K562 (cell line): Measurements from ENCODE around the gene ZC3H11A. TPM values are rescaled to one million over a fixed set of nuclear protein-coding genes. Genes with fewer than 3 reads are reported as not detected.

Experiments
- ARID2 ChIP-seq: fragments of 450-650 bp; IDR thresholded peaks from 2 replicates; pipeline ENCODE4 v1.6.1; 2017; ENCODE audit warnings: antibody characterized with exemption, mild to moderate bottlenecking
- ASH1L ChIP-seq: fragments of 450-650 bp; IDR thresholded peaks from 2 replicates; pipeline ENCODE4 v1.6.1; 2018; ENCODE audit warnings: borderline replicate concordance, mild to moderate bottlenecking, low read depth; ENCODE audit not compliant: partially characterized antibody
- BACH1 ChIP-seq: fragments of 200-800 bp; sonication (Bioruptor generic); IDR thresholded peaks from 2 replicates; pipeline ENCODE4 v1.6.1; 2016; ENCODE audit warnings: missing genetic modification characterization, missing compliant biosample characterization
- BRD4 ChIP-seq: fragments of 200-600 bp; sonication (generic); IDR thresholded peaks from 2 replicates; pipeline ENCODE4 v1.6.1; 2017; ENCODE audit warnings: inconsistent platforms
- DIDO1 ChIP-seq: fragments of 450-650 bp; IDR thresholded peaks from 2 replicates; pipeline ENCODE4 v1.6.1; 2016; ENCODE audit warnings: low read depth, missing biosample characterization, missing genetic modification characterization
- ETV5 ChIP-seq: sonication (generic); formaldehyde crosslinking; IDR thresholded peaks from 2 replicates; pipeline ENCODE4 v1.4.0; 2020; ENCODE audit warnings: low read depth, mild to moderate bottlenecking, missing genetic modification reagents
- GABPA ChIP-seq: fragments of 200-800 bp; sonication (Bioruptor generic); conservative IDR thresholded peaks from 2 replicates; pipeline ENCODE4 v1.6.1; 2016; ENCODE audit warnings: low read depth, missing genetic modification characterization, missing compliant biosample characterization
- HDAC1 ChIP-seq, 2 experiments: fragments of 450-650 bp; IDR thresholded peaks; 2 replicates each; pipeline ENCODE4 v1.6.1; 2016 to 2017; ENCODE audit warnings: inconsistent platforms in 1 of 2, mild to moderate bottlenecking in 1 of 2, moderate library complexity in 1 of 2
- NFRKB ChIP-seq: fragments of 450-650 bp; IDR thresholded peaks from 2 replicates; pipeline ENCODE4 v1.6.1; 2016; ENCODE audit warnings: low read depth
- PURB ChIP-seq: sonication (generic); formaldehyde crosslinking; IDR thresholded peaks from 2 replicates; pipeline ENCODE4 v1.9.0; 2021; ENCODE audit warnings: low read depth, mild to moderate bottlenecking, missing genetic modification reagents
- RNF2 ChIP-seq: sonication (generic); IDR thresholded peaks from 2 replicates; pipeline ENCODE4 v1.6.1; 2016
- TAL1 ChIP-seq: fragments of 450-650 bp; IDR thresholded peaks from 2 replicates; pipeline ENCODE4 v1.6.1; 2016; ENCODE audit warnings: mild to moderate bottlenecking
- TRIM24 ChIP-seq, 2 experiments: fragments of 450-650 bp; IDR thresholded peaks; 2 replicates each; pipeline ENCODE4 v1.6.1; 2016
- XRCC5 ChIP-seq: fragments of 200-400 bp; formaldehyde crosslinking; IDR thresholded peaks from 2 replicates; pipeline ENCODE4 v1.6.1; 2017; ENCODE audit warnings: low read depth, mild to moderate bottlenecking, low read length
- ZBTB5 ChIP-seq: fragments of 450-650 bp; IDR thresholded peaks from 2 replicates; pipeline ENCODE4 v1.6.1; 2017; ENCODE audit warnings: antibody characterized with exemption
- ZNF124 ChIP-seq: sonication (generic); formaldehyde crosslinking; IDR thresholded peaks from 2 replicates; pipeline ENCODE4 v1.8.1; 2022; ENCODE audit warnings: missing genetic modification reagents
- ZNF239 ChIP-seq: fragments of 250-450 bp; sonication (Bioruptor Pico); IDR thresholded peaks from 2 replicates; pipeline ENCODE4 v1.4.0; 2020; ENCODE audit warnings: mild to moderate bottlenecking
- polyA plus RNA-seq, 8 experiments: library from polyadenylated mRNA; depleted of rRNA in 4 of 8; stranded (reverse) in 5 of 8; unstranded in 3 of 8; fragments of >200 nt; fragmentation: Nextera tagmentation in 2 of 8; fragmentation: Illumina TruSeq in 1 of 8; extraction: Ambion mirVana in 2 of 8; extraction: Trizol in 1 of 8; gene quantifications; 2 replicates each; pipeline versions ENCODE4 v1.2.1 to v1.2.3, GENCODE V29; 2011 to 2014; ENCODE audit warnings: inconsistent platforms in 1 of 8, missing spikeins in 1 of 8
- total RNA-seq, 7 experiments: library from RNA; depleted of rRNA in 6 of 7; stranded (reverse); fragments of >200 nt in 6 of 7; fragmentation: Illumina TruSeq in 2 of 7; extraction: Trizol in 2 of 7; gene quantifications; 2 replicates each; pipeline versions ENCODE4 v1.2.1 to v1.2.3, GENCODE V29; 2011 to 2021; ENCODE audit warnings: low replicate concordance in 1 of 7
- TF ChIP-seq, protein P1 (sequence below), 2 experiments: IDR thresholded peaks; 2 replicates each; pipeline ENCODE4 v1.6.1; 2012; ENCODE audit warnings: improper control_type of control experiment in 2 of 2, low read depth in 2 of 2, low read length in 2 of 2, borderline replicate concordance in 1 of 2
- TF ChIP-seq, protein P2 (sequence below): fragments of 450-650 bp; IDR thresholded peaks from 2 replicates; pipeline ENCODE4 v1.6.1; 2018; ENCODE audit not compliant: partially characterized antibody
- TF ChIP-seq, protein P3 (sequence below): fragments of 250-450 bp; sonication (Bioruptor Pico); IDR thresholded peaks from 2 replicates; pipeline ENCODE4 v1.9.0; 2021; ENCODE audit warnings: mild to moderate bottlenecking, inconsistent platforms

Gene ZC3H11A
- total and polyA plus RNA-seq, 9 of the 15 experiments (the other 6 are each of a cell fraction or from before 2014, with no cell fraction given): 34.2 to 137 (median 102) TPM

DNA sequence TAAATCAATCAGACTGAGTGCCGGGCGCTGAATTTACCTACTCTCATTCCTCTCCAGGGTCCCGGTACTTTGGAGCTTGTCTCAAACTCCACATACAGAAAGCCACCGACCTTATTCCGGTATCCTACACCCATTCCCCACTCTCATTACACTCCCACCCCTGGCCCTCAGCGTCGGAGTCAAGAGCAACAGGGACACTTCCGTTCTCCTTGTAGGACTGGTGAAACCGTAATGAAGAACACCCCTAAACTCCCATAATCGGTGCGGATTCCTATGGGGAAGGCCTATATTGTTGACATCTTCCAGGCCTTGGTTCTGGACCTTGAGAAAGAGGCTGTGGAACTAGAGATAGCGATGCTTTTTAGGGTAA is 798 bp downstream of the ZC3H11A start (continued):
- TF ChIP-seq XRCC5 (no peak), NFRKB (peak; percentile 21), ASH1L (peak; percentile 23), DIDO1 (tag) (peak; percentile 67), ZNF239 (CRISPR knock-in tag) (no peak), GABPA (tag) (peak; percentile 69), TAL1 (no peak), BRD4 (0 out of 2 replicates have a peak, but pooled peaks have one; percentile 34), ETV5 (peak; percentile 8; the same call in 1 of the 2 replicates), PURB (no peak), HDAC1 (IDR thresholded peaks at IDR 0.05) (peak in 1 of 2 experiments; percentile 40; a peak in 1 of 4 replicates), TRIM24 (IDR thresholded peaks at IDR 0.05) (peak; percentile 3 to 37; a peak in 3 of 4 replicates), ARID2 (0 out of 2 replicates have a peak, but pooled peaks have one; percentile 42), RNF2 (no peak), BACH1 (peak; percentile 3; the same call in 1 of the 2 replicates), ZBTB5 (no peak), ZNF124 (CRISPR knock-in tag) (no peak)
- TF ChIP-seq, protein P1, sequence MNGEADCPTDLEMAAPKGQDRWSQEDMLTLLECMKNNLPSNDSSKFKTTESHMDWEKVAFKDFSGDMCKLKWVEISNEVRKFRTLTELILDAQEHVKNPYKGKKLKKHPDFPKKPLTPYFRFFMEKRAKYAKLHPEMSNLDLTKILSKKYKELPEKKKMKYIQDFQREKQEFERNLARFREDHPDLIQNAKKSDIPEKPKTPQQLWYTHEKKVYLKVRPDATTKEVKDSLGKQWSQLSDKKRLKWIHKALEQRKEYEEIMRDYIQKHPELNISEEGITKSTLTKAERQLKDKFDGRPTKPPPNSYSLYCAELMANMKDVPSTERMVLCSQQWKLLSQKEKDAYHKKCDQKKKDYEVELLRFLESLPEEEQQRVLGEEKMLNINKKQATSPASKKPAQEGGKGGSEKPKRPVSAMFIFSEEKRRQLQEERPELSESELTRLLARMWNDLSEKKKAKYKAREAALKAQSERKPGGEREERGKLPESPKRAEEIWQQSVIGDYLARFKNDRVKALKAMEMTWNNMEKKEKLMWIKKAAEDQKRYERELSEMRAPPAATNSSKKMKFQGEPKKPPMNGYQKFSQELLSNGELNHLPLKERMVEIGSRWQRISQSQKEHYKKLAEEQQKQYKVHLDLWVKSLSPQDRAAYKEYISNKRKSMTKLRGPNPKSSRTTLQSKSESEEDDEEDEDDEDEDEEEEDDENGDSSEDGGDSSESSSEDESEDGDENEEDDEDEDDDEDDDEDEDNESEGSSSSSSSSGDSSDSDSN (IDR thresholded peaks at IDR 0.05; ENCODE audit: borderline replicate concordance in 1 of 2, low read depth in 2 of 2, low read length in 2 of 2): 0 out of 4 replicates have a peak, but pooled peaks of 1 of the 2 experiments have one; percentile 16
- TF ChIP-seq, protein P2, sequence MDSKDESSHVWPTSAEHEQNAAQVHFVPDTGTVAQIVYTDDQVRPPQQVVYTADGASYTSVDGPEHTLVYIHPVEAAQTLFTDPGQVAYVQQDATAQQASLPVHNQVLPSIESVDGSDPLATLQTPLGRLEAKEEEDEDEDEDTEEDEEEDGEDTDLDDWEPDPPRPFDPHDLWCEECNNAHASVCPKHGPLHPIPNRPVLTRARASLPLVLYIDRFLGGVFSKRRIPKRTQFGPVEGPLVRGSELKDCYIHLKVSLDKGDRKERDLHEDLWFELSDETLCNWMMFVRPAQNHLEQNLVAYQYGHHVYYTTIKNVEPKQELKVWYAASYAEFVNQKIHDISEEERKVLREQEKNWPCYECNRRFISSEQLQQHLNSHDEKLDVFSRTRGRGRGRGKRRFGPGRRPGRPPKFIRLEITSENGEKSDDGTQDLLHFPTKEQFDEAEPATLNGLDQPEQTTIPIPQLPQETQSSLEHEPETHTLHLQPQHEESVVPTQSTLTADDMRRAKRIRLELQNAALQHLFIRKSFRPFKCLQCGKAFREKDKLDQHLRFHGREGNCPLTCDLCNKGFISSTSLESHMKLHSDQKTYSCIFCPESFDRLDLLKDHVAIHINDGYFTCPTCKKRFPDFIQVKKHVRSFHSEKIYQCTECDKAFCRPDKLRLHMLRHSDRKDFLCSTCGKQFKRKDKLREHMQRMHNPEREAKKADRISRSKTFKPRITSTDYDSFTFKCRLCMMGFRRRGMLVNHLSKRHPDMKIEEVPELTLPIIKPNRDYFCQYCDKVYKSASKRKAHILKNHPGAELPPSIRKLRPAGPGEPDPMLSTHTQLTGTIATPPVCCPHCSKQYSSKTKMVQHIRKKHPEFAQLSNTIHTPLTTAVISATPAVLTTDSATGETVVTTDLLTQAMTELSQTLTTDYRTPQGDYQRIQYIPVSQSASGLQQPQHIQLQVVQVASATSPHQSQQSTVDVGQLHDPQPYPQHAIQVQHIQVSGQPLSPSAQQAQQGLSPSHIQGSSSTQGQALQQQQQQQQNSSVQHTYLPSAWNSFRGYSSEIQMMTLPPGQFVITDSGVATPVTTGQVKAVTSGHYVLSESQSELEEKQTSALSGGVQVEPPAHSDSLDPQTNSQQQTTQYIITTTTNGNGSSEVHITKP: no peak
- TF ChIP-seq, protein P3, sequence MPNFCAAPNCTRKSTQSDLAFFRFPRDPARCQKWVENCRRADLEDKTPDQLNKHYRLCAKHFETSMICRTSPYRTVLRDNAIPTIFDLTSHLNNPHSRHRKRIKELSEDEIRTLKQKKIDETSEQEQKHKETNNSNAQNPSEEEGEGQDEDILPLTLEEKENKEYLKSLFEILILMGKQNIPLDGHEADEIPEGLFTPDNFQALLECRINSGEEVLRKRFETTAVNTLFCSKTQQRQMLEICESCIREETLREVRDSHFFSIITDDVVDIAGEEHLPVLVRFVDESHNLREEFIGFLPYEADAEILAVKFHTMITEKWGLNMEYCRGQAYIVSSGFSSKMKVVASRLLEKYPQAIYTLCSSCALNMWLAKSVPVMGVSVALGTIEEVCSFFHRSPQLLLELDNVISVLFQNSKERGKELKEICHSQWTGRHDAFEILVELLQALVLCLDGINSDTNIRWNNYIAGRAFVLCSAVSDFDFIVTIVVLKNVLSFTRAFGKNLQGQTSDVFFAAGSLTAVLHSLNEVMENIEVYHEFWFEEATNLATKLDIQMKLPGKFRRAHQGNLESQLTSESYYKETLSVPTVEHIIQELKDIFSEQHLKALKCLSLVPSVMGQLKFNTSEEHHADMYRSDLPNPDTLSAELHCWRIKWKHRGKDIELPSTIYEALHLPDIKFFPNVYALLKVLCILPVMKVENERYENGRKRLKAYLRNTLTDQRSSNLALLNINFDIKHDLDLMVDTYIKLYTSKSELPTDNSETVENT (CRISPR knock-in tag): 0 out of 2 replicates have a peak, but pooled peaks have one; percentile 28
